Measurements from ENCODE around the gene EIF4G1. TPM values are rescaled to one million over a fixed set of nuclear protein-coding genes. Genes with fewer than 3 reads are reported as not detected.

Gene EIF4G1
- total and polyA plus RNA-seq, 2 of the 8 experiments (the other 6 are each of a cell fraction or from before 2014, with no cell fraction given) = 318 to 473 TPM

DNA sequence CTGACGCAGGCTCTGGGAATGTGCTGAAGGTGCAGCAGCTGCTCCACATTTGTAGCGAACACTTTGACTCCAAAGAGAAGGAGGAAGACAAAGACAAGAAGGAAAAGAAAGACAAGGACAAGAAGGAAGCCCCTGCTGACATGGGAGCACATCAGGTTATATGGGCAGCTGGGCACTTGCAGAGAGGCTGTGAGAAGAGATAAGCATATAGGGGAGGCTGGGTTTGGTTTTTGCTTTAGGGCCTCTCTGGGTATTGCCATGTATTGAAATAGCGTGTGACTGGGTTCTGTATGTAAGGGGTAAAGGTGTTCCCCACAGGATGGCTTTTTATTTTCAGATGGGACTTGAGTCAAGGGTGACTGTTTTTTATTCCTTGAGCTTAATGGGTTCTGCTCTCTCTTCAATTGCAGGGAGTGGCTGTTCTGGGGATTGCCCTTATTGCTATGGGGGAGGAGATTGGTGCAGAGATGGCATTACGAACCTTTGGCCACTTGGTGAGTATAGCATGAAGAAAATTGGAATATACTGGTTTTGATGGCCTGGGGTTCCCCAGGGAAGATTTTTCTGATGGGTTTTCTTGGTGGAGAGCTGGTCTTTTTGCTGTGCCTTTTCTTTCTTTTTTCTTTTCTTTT, 7.9 kb upstream of the EIF4G1 start:
- Histone ChIP-seq H2BK20ac (ENCODE audit: low read length) (no peak overlapping the region), H3K36me3 (ENCODE audit: control insufficient read depth in 2 of 4, insufficient read depth in 4 of 4, low read length in 3 of 4) (peaks cover 54 to 74% (median 63%) of the 10 kb centered on the region in 4 experiments), H2BK15ac (ENCODE audit: low read length) (no peak overlapping the region), H3K56ac (replicated peaks; ENCODE audit: insufficient read length, low read depth, low read length) (no peak overlapping the region), H3K4me1 (replicated peaks in 1 of 4; ENCODE audit: control insufficient read depth in 3 of 4, insufficient read depth in 4 of 4, low read length in 3 of 4) (no peaks in the 10 kb centered on the region), H3K23ac (ENCODE audit: insufficient read length) (no peak overlapping the region), H3K14ac (ENCODE audit: insufficient read length) (no peak overlapping the region), H2BK120ac (replicated peaks; ENCODE audit: low read depth, low read length) (no peak overlapping the region), H3K79me1 (ENCODE audit: low read depth, low read length) (no peaks in the 10 kb centered on the region; the same call in 1 of the 2 replicates), H3K4me3 (ENCODE audit: extremely low read depth in 1 of 4, insufficient read depth in 2 of 4, low read depth in 3 of 4, low read length in 4 of 4) (no peak overlapping the region), H2AFZ (ENCODE audit: low read length) (no peak overlapping the region), H3K4me2 (ENCODE audit: insufficient read depth in 1 of 2, low read depth in 2 of 2, low read length in 2 of 2) (no peak overlapping the region), H3K27ac (ENCODE audit: low read depth, low read length) (no peak overlapping the region), H3K9ac (replicated peaks in 1 of 4; ENCODE audit: extremely low read depth in 1 of 4, low read depth in 3 of 4, low read length in 3 of 4) (no peak overlapping the region), H2AK5ac (ENCODE audit: low read depth, low read length) (no peak overlapping the region), H3K18ac (ENCODE audit: extremely low read depth, low read length) (no peak overlapping the region), H3K27me3 (replicated peaks in 1 of 4; ENCODE audit: control insufficient read depth in 3 of 4, extremely low read depth in 1 of 4, insufficient read depth in 3 of 4, low read length in 3 of 4) (no peaks in the 10 kb centered on the region), H3K4ac (replicated peaks; ENCODE audit: insufficient read length, low read depth, low read length) (no peak overlapping the region), H2BK12ac (ENCODE audit: low read depth, low read length) (no peak overlapping the region), H4K5ac (ENCODE audit: insufficient read length, low read depth, low read length) (no peak overlapping the region), H3K23me2 (ENCODE audit: low read depth, low read length) (no peaks in the 10 kb centered on the region), H4K20me1 (replicated peaks in 1 of 2; ENCODE audit: control insufficient read depth in 1 of 2, insufficient read depth in 2 of 2, low read length in 2 of 2) (peaks cover 0 to 2% of the 10 kb centered on the region in 2 experiments), H4K8ac (ENCODE audit: extremely low read depth, insufficient read depth, low read length) (no peak overlapping the region), H3K9me3 (ENCODE audit: insufficient read depth in 2 of 2, low read depth in 1 of 2, low read length in 1 of 2) (no peaks in the 10 kb centered on the region), H3K79me2 (ENCODE audit: control insufficient read depth in 1 of 2, insufficient read depth in 2 of 2, low read length in 2 of 2) (peaks cover 0 to 3% of the 10 kb centered on the region in 2 experiments; a peak in 1 of 4 replicates), H2BK5ac (ENCODE audit: low read depth, low read length) (no peak overlapping the region), H4K91ac (replicated peaks; ENCODE audit: insufficient read length, low read length) (no peak overlapping the region)
- DNase-seq (ENCODE audit: low read depth in 1 of 2, low spot score in 2 of 2) (no peak), FAIRE-seq (no peak)
- CTCF ChIA-PET (ENCODE audit: partially characterized antibody) = interaction anchor here (0.6 to 4.1 kb wide), 10 partner anchors 10 to 96 kb away, joined by 3 to 10 read pairs (median 5); no protein-coding TSS in a partner anchor
- TF ChIP-seq JUND (IDR thresholded peaks at IDR 0.05; ENCODE audit: low read length) = no peak
- TF ChIP-seq RFX5 (IDR thresholded peaks at IDR 0.05; ENCODE audit: borderline replicate concordance, low read depth, low read length) = no peak
- TF ChIP-seq CBX8 (IDR thresholded peaks at IDR 0.05; ENCODE audit: borderline replicate concordance, low read depth, low read length) = no peak
- no peak for TF ChIP-seq SAP30 (IDR thresholded peaks at IDR 0.05; ENCODE audit: insufficient read depth, insufficient replicate concordance, low read length)
- no peak for TF ChIP-seq BRCA1 (IDR thresholded peaks at IDR 0.05; ENCODE audit: low read depth, low read length)
- TF ChIP-seq PHF8 (conservative IDR thresholded peaks at IDR 0.05; ENCODE audit: low read depth, low read length) = no peak
- TF ChIP-seq EP300 (IDR thresholded peaks at IDR 0.05; ENCODE audit: borderline replicate concordance in 1 of 2, low read depth in 2 of 2, low read length in 2 of 2) = no peak
- TF ChIP-seq CREB1 (IDR thresholded peaks at IDR 0.05) = no peak
- no peak for TF ChIP-seq CTBP2 (IDR thresholded peaks at IDR 0.05; ENCODE audit: borderline replicate concordance, insufficient read depth, insufficient read length, low read length)
- no peak for TF ChIP-seq SIRT6 (IDR thresholded peaks at IDR 0.05; ENCODE audit: low read length)
- TF ChIP-seq FOSL1 (IDR thresholded peaks at IDR 0.05; ENCODE audit: insufficient read depth, low read depth, low read length) = no peak
- TF ChIP-seq SIX5 (IDR thresholded peaks at IDR 0.05; ENCODE audit: low read depth, low read length) = no peak
- TF ChIP-seq MAFK (IDR thresholded peaks at IDR 0.05; ENCODE audit: low read depth, low read length) = no peak
- POLR2A ChIA-PET (ENCODE audit: partially characterized antibody) = interaction anchor here (0.9 to 1.9 kb wide), 8 partner anchors 10 to 32 kb away, joined by 3 to 18 read pairs (median 4); no protein-coding TSS in a partner anchor
- WGBS, 2 experiments (ENCODE audit: extremely low coverage in 1 of 2, insufficient coverage in 1 of 2, insufficient read length in 1 of 2, insufficient replicate concordance in 2 of 2, low coverage in 1 of 2, low lambda C conversion rate in 2 of 2, missing lambda C conversion rate in 1 of 2) = 91% methylated on average over 4 of the region's 4 CpGs; no CpG with 5 or more reads in 1 of the 2 experiments

All from H1 (cell line).